ENCODE results near the gene SLC39A3. TPM values are rescaled to one million over a fixed set of nuclear protein-coding genes. Genes with fewer than 3 reads are reported as not detected.

Gene SLC39A3
- total RNA-seq, 1 experiment from 2014 or later, result 32.4 TPM

GRCh38 chr19:2761309-2761677 is 21.5 kb upstream of the SLC39A3 start:
- no peaks in the 10 kb centered on the region for H3K79me1 ChIP-seq (ENCODE audit: insufficient read depth, low read depth, low read length, poor library complexity, severe bottlenecking)
- H3K27ac Mint-ChIP-seq, result no peak overlapping the region
- no peak overlapping the region for H3K4me3 Mint-ChIP-seq
- no peaks in the 10 kb centered on the region for H3K4me1 ChIP-seq (ENCODE audit: insufficient read depth, low read length)
- no peak overlapping the region for H4K8ac ChIP-seq (replicated peaks; ENCODE audit: insufficient read length, low read depth, low read length)
- H2BK15ac ChIP-seq (ENCODE audit: low read depth, low read length), result no peak overlapping the region
- H3K27me3 ChIP-seq (ENCODE audit: insufficient read depth, low read length), result no peaks in the 10 kb centered on the region
- H3K14ac ChIP-seq (ENCODE audit: insufficient read depth, low read length), result no peak overlapping the region
- H2AFZ ChIP-seq (ENCODE audit: low read length), result no peak overlapping the region
- H3K9ac ChIP-seq (ENCODE audit: extremely low read depth, insufficient read length, low read length), result no peak overlapping the region
- no peak overlapping the region for H2BK120ac ChIP-seq (ENCODE audit: low read depth, low read length, poor library complexity, severe bottlenecking)
- no peak overlapping the region for H3K27ac ChIP-seq (ENCODE audit: insufficient read length, low read depth, low read length)
- H4K20me1 ChIP-seq (ENCODE audit: control insufficient read depth, insufficient read depth, insufficient read length), result no peaks in the 10 kb centered on the region
- no peak overlapping the region for H2BK20ac ChIP-seq (ENCODE audit: low read depth, low read length, poor library complexity, severe bottlenecking)
- H4K5ac ChIP-seq (ENCODE audit: insufficient read length, low read depth, low read length), result no peak overlapping the region
- H3K9me3 ChIP-seq (ENCODE audit: control insufficient read depth, low read depth, low read length), result no peaks in the 10 kb centered on the region
- H3K27me3 Mint-ChIP-seq (ENCODE audit: low read depth), result no peaks in the 10 kb centered on the region
- H2BK5ac ChIP-seq (ENCODE audit: insufficient read length, low read length), result no peak overlapping the region
- H3K56ac ChIP-seq (ENCODE audit: insufficient read length, low read depth, low read length), result no peak overlapping the region
- H4K91ac ChIP-seq (ENCODE audit: insufficient read length, low read depth, low read length), result no peak overlapping the region
- DNase-seq, result no peak
- H3T11ph ChIP-seq (ENCODE audit: low read length), result no peak overlapping the region
- H3K23ac ChIP-seq (ENCODE audit: insufficient read length, low read depth, low read length), result no peak overlapping the region
- no peaks in the 10 kb centered on the region for H3K23me2 ChIP-seq (ENCODE audit: insufficient read length, low read depth, low read length, poor library complexity, severe bottlenecking)
- peaks cover 21 to 74% (median 69%) of the 10 kb centered on the region in 3 experiments; a peak in 6 of 7 replicates for H3K36me3 Mint-ChIP-seq (ENCODE audit: insufficient read depth in 1 of 3, low read depth in 3 of 3)
- WGBS (ENCODE audit: extremely low coverage, insufficient read length, low lambda C conversion rate), result no CpG with 5 or more reads among the region's 16 CpGs
- no peaks in the 10 kb centered on the region for H3K79me2 ChIP-seq (ENCODE audit: insufficient read depth, low read length)
- no peak overlapping the region for H3K18ac ChIP-seq (ENCODE audit: insufficient read length, low read depth, low read length)
- no peak overlapping the region for H2BK12ac ChIP-seq (ENCODE audit: insufficient read length, low read depth, low read length)
- H3K4me1 Mint-ChIP-seq, result no peaks in the 10 kb centered on the region
- TF ChIP-seq, protein P1, sequence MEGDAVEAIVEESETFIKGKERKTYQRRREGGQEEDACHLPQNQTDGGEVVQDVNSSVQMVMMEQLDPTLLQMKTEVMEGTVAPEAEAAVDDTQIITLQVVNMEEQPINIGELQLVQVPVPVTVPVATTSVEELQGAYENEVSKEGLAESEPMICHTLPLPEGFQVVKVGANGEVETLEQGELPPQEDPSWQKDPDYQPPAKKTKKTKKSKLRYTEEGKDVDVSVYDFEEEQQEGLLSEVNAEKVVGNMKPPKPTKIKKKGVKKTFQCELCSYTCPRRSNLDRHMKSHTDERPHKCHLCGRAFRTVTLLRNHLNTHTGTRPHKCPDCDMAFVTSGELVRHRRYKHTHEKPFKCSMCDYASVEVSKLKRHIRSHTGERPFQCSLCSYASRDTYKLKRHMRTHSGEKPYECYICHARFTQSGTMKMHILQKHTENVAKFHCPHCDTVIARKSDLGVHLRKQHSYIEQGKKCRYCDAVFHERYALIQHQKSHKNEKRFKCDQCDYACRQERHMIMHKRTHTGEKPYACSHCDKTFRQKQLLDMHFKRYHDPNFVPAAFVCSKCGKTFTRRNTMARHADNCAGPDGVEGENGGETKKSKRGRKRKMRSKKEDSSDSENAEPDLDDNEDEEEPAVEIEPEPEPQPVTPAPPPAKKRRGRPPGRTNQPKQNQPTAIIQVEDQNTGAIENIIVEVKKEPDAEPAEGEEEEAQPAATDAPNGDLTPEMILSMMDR (conservative IDR thresholded peaks at IDR 0.05), result no peak
- H3K4ac ChIP-seq (ENCODE audit: low read depth, low read length), result no peak overlapping the region
- no peaks in the 10 kb centered on the region for H3K9me3 Mint-ChIP-seq
- H3K4me2 ChIP-seq (ENCODE audit: insufficient read depth, insufficient read length, low read length), result no peak overlapping the region
- H2AK5ac ChIP-seq (ENCODE audit: insufficient read length, low read length), result no peak overlapping the region
